Measurements from ENCODE around the gene ZNF385B. TPM values are rescaled to one million over a fixed set of nuclear protein-coding genes. Genes with fewer than 3 reads are reported as not detected.

Gene ZNF385B
- total RNA-seq, 1 experiment from 2014 or later, result 2.2 TPM

- CTCF ChIA-PET, result no interaction called here
Measured at GRCh38 chr2:179554639-179555386, 306.6 kb downstream of the ZNF385B start.

More at GRCh38 chr2:179554639-179555386, 306.6 kb downstream of the ZNF385B start:
- Mint-ChIP-seq H3K4me1 (peaks cover 21% of the 10 kb centered on the region), H3K36me3 (no peaks in the 10 kb centered on the region), H3K9me3 (no peaks in the 10 kb centered on the region), H3K4me3 (no peak overlapping the region), H3K27me3 (ENCODE audit: low read depth) (peaks cover 72% of the 10 kb centered on the region), H3K27ac (no peak overlapping the region)
- ATAC-seq (no peak), DNase-seq (ENCODE audit: low spot score) (no peak)
- no peak for TF ChIP-seq ATF1 (CRISPR knock-in tag; IDR thresholded peaks at IDR 0.05)
- TF ChIP-seq ZNF121 (CRISPR knock-in tag; IDR thresholded peaks at IDR 0.05), result no peak
- TF ChIP-seq CDX4 (CRISPR knock-in tag; IDR thresholded peaks at IDR 0.05; ENCODE audit: borderline replicate concordance), result no peak
- no peak for TF ChIP-seq E2F1 (CRISPR knock-in tag; IDR thresholded peaks at IDR 0.05)
- no peak for TF ChIP-seq PRRX2 (CRISPR knock-in tag; IDR thresholded peaks at IDR 0.05)
- TF ChIP-seq GRHL2 (CRISPR knock-in tag; IDR thresholded peaks at IDR 0.05; ENCODE audit: insufficient replicate concordance, severe bottlenecking), result no peak
- no peak for TF ChIP-seq ZNF532 (CRISPR knock-in tag; IDR thresholded peaks at IDR 0.05; ENCODE audit: borderline replicate concordance)
- no peak for TF ChIP-seq GABPB1 (CRISPR knock-in tag; IDR thresholded peaks at IDR 0.05)
- TF ChIP-seq ATF2 (CRISPR knock-in tag; IDR thresholded peaks at IDR 0.05; ENCODE audit: borderline replicate concordance, low read depth), result no peak
- TF ChIP-seq NFE2L1 (CRISPR knock-in tag; IDR thresholded peaks at IDR 0.05), result no peak
- TF ChIP-seq ERG (CRISPR knock-in tag; IDR thresholded peaks at IDR 0.05), result no peak
- TF ChIP-seq ELF4 (CRISPR knock-in tag; IDR thresholded peaks at IDR 0.05; ENCODE audit: low read depth), result no peak
- no peak for TF ChIP-seq ZNF219 (CRISPR knock-in tag; IDR thresholded peaks at IDR 0.05; ENCODE audit: borderline replicate concordance)
- TF ChIP-seq STAT6 (CRISPR knock-in tag; conservative IDR thresholded peaks at IDR 0.05; ENCODE audit: low read depth), result no peak
- no peak for TF ChIP-seq FOXK1 (CRISPR knock-in tag; IDR thresholded peaks at IDR 0.05)
- TF ChIP-seq NFYB (CRISPR knock-in tag; conservative IDR thresholded peaks at IDR 0.05; ENCODE audit: low read depth), result no peak
- no peak for TF ChIP-seq TCF7 (CRISPR knock-in tag; IDR thresholded peaks at IDR 0.05; ENCODE audit: low read depth)
- TF ChIP-seq EMX1 (CRISPR knock-in tag; IDR thresholded peaks at IDR 0.05), result no peak
- TF ChIP-seq PREB (CRISPR knock-in tag; IDR thresholded peaks at IDR 0.05; ENCODE audit: borderline replicate concordance), result no peak
- POLR2A ChIA-PET, result no interaction called here
